Measurements from ENCODE around the gene OR2B2. TPM values are rescaled to one million over a fixed set of nuclear protein-coding genes. Genes with fewer than 3 reads are reported as not detected.

The OR2B2 gene
- total RNA-seq, 2 donors from 2014 or later, result not detected

GRCh38 chr6:27863962-27864905, 48.0 kb downstream of the OR2B2 start:
- TF ChIP-seq CTCF (IDR thresholded peaks at IDR 0.05), result no peak
- no peaks in the 10 kb centered on the region for H3K9me3 ChIP-seq
- peak overlapping the region; percentile 20 to 60 for H3K9ac ChIP-seq (ENCODE audit: low read depth in 2 of 2, low read length in 2 of 2)
- H3K36me3 ChIP-seq, result no peaks in the 10 kb centered on the region
- peak overlapping the region; percentile 79 for H3K27ac ChIP-seq
- H3K4me3 ChIP-seq, result peak overlapping the region; percentile 49
- intact Hi-C loops (cut with DNase I), result no loop called here
- peak; percentile 45 for DNase-seq
- no peaks in the 10 kb centered on the region for H3K27me3 ChIP-seq
- H3K4me1 ChIP-seq, result peaks cover 6% of the 10 kb centered on the region

GRCh38 chr6:27862396-27863066, 49.7 kb downstream of the OR2B2 start:
- TF ChIP-seq CTCF (IDR thresholded peaks at IDR 0.05), result no peak
- no peaks in the 10 kb centered on the region for H3K27me3 ChIP-seq
- peaks cover 6% of the 10 kb centered on the region for H3K4me1 ChIP-seq
- no peak overlapping the region for H3K27ac ChIP-seq
- no peak for DNase-seq
- no peak overlapping the region for H3K9ac ChIP-seq (ENCODE audit: low read depth in 2 of 2, low read length in 2 of 2)
- intact Hi-C loops (cut with DNase I), result no loop called here
- no peaks in the 10 kb centered on the region for H3K9me3 ChIP-seq
- H3K36me3 ChIP-seq, result no peaks in the 10 kb centered on the region
- no peak overlapping the region for H3K4me3 ChIP-seq

- Histone ChIP-seq H3K27me3 (no peaks in the 10 kb centered on the region), H3K9me3 (no peaks in the 10 kb centered on the region), H3K4me1 (peaks cover 4% of the 10 kb centered on the region), H3K9ac (ENCODE audit: low read depth in 2 of 2, low read length in 2 of 2) (no peak overlapping the region), H3K4me3 (no peak overlapping the region), H3K27ac (no peak overlapping the region), H3K36me3 (no peaks in the 10 kb centered on the region)
- intact Hi-C loops (cut with DNase I), result no loop called here
- no peak for TF ChIP-seq CTCF (IDR thresholded peaks at IDR 0.05)
- no peak for DNase-seq
Observed at GRCh38 chr6:27861861-27862260, 50.3 kb downstream of the OR2B2 start.

- no peaks in the 10 kb centered on the region for H3K9me3 ChIP-seq
- H3K4me3 ChIP-seq, result no peak overlapping the region
- no peaks in the 10 kb centered on the region for H3K27me3 ChIP-seq
- TF ChIP-seq CTCF (IDR thresholded peaks at IDR 0.05), result no peak
- no peak overlapping the region for H3K27ac ChIP-seq
- H3K36me3 ChIP-seq, result no peaks in the 10 kb centered on the region
- intact Hi-C loops (cut with DNase I), result no loop called here
- no peak for DNase-seq
- no peaks in the 10 kb centered on the region for H3K4me1 ChIP-seq
- no peak overlapping the region for H3K9ac ChIP-seq (ENCODE audit: low read depth in 2 of 2, low read length in 2 of 2)
Observed at GRCh38 chr6:27861276-27861840, 50.8 kb downstream of the OR2B2 start.

Other genes with a start within 250 kb of the OR2B2 start
- under 1 TPM in 1 of 2 donors, not detected in 1; 0.47 TPM for gene OR2B6, start 44.8 kb upstream of the OR2B2 start, total RNA-seq
- gene ZNF165, start 168.2 kb upstream of the OR2B2 start, total RNA-seq, result 1 to 10 TPM; 5.3 to 9.9 TPM
- 1 to 10 TPM; 8.3 to 8.7 TPM for gene ZSCAN16, start 212.2 kb upstream of the OR2B2 start, total RNA-seq
- 10 to 100 TPM in 1 of 2 donors, 1 to 10 TPM in 1; 7.6 to 12.2 TPM for gene ZKSCAN8, start 229.5 kb upstream of the OR2B2 start, total RNA-seq